GM12801 (cell line): ENCODE results near the gene IDH3G.

Experiments used
- CTCF ChIP-seq: IDR thresholded peaks from one replicate; pipeline ENCODE4 v1.5.1; 2011; ENCODE audit warnings: control low read depth; ENCODE audit not compliant: insufficient read length; ENCODE audit errors: extremely low read depth

IDH3G gene

GRCh38 chrX:153764786-153765137, 29.4 kb downstream of the IDH3G start:
- no peak for TF ChIP-seq CTCF

- no peak for TF ChIP-seq CTCF
Observed at GRCh38 chrX:153763989-153764755, 30.0 kb downstream of the IDH3G start, which contains the start of gene PLXNB3. Gene PLXNB3 (plus strand): TSS chrX:153764249. CDS start chrX:153765536, 1,287 bp downstream.

- no peak for TF ChIP-seq CTCF
Observed at GRCh38 chrX:153763298-153763932, 30.8 kb downstream of the IDH3G start.

GRCh38 chrX:153762626-153763173, 31.5 kb downstream of the IDH3G start:
- TF ChIP-seq CTCF, result no peak

GRCh38 chrX:153761863-153762262, 32.3 kb downstream of the IDH3G start:
- no peak for TF ChIP-seq CTCF

- TF ChIP-seq CTCF, result no peak
Observed at GRCh38 chrX:153755136-153755535, 39.0 kb downstream of the IDH3G start.

GRCh38 chrX:153750127-153750774, 43.9 kb downstream of the IDH3G start:
- TF ChIP-seq CTCF, result no peak
